Left ventricle myocardium inferior (tissue), 1 donor: Measurements from ENCODE around the gene PRICKLE2. TPM values are rescaled to one million over a fixed set of nuclear protein-coding genes. Genes with fewer than 3 reads are reported as not detected.

Experiments
- DNase-seq: peaks from one replicate; pipeline ENCODE4 v3.0.0-alpha.2; 2020
- H3K27ac ChIP-seq: fragments of 200-600 bp; replicated peaks from 2 replicates; pipeline ENCODE4 v1.8.0; 2021
- H3K27me3 ChIP-seq: fragments of 200-600 bp; 2 replicates; pipeline ENCODE4 v1.8.0; 2021; ENCODE audit warnings: low read depth
- H3K36me3 ChIP-seq: fragments of 200-600 bp; 2 replicates; pipeline ENCODE4 v1.8.0; 2021
- H3K4me1 ChIP-seq: fragments of 200-600 bp; 2 replicates; pipeline ENCODE4 v1.8.0; 2021
- H3K4me3 ChIP-seq: fragments of 200-600 bp; 2 replicates; pipeline ENCODE4 v1.8.0; 2021; ENCODE audit warnings: mild to moderate bottlenecking, moderate library complexity
- H3K9me3 ChIP-seq: fragments of 200-600 bp; replicated peaks from 2 replicates; pipeline ENCODE4 v1.8.0; 2021
- CTCF ChIP-seq: fragments of 200-600 bp; IDR thresholded peaks from 2 replicates; pipeline ENCODE4 v1.8.0; 2021; ENCODE audit warnings: antibody characterized with exemption, mild to moderate bottlenecking, borderline replicate concordance
- intact Hi-C: fragments of 100-400 bp; cut with micrococcal nuclease; formaldehyde crosslinking; loops from one replicate; pipeline ENCODE4 v1.11.0; 2022
- long read RNA-seq: library from polyadenylated mRNA; unstranded; transcript quantifications from one replicate; pipeline ENCODE4 v2.0.0, GENCODE V29; 2021
- total RNA-seq: library from RNA; stranded (reverse); fragmentation: NEBNext Ultra II Directional; extraction: Animal tissue kit (Norgen Biotek cat#: 25700); gene quantifications from one replicate; pipeline ENCODE4 v1.2.1, GENCODE V29; 2021
- donor health status: DM: no; HTN: yes; CAD: no; lungs with severe emphysema.

Gene PRICKLE2, protein sequence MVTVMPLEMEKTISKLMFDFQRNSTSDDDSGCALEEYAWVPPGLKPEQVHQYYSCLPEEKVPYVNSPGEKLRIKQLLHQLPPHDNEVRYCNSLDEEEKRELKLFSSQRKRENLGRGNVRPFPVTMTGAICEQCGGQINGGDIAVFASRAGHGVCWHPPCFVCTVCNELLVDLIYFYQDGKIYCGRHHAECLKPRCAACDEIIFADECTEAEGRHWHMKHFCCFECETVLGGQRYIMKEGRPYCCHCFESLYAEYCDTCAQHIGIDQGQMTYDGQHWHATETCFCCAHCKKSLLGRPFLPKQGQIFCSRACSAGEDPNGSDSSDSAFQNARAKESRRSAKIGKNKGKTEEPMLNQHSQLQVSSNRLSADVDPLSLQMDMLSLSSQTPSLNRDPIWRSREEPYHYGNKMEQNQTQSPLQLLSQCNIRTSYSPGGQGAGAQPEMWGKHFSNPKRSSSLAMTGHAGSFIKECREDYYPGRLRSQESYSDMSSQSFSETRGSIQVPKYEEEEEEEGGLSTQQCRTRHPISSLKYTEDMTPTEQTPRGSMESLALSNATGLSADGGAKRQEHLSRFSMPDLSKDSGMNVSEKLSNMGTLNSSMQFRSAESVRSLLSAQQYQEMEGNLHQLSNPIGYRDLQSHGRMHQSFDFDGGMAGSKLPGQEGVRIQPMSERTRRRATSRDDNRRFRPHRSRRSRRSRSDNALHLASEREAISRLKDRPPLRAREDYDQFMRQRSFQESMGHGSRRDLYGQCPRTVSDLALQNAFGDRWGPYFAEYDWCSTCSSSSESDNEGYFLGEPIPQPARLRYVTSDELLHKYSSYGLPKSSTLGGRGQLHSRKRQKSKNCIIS
- 8.7 TPM for total RNA-seq
- long read RNA-seq, full-length matches to known transcripts, result 3 of 4 reads
- long read RNA-seq, partial matches to known transcripts, result 1 of 4 reads
- long read RNA-seq, other reads (novel, unspliced or antisense), result 0 of 4 reads

- intact Hi-C loops, result no loop called here
- Histone ChIP-seq H3K4me3 (peak within 1 kb of the TSS; percentile 58), H3K36me3 (no peaks in the 10 kb centered on the region), H3K27me3 (no peaks in the 10 kb centered on the region), H3K4me1 (peaks cover 69% of the 10 kb centered on the region), H3K9me3 (no peaks in the 10 kb centered on the region), H3K27ac (peak within 1 kb of the TSS; percentile 72)
- peak; percentile 31 for TF ChIP-seq CTCF
- peak; percentile 74 for DNase-seq
These were observed at the start of gene PRICKLE2 for GRCh38 chr3:64224826-64225610. Gene PRICKLE2, minus strand, starts transcription at chr3:64225466. Its CDS starts 26,539 bp downstream, at chr3:64198927.

DNA sequence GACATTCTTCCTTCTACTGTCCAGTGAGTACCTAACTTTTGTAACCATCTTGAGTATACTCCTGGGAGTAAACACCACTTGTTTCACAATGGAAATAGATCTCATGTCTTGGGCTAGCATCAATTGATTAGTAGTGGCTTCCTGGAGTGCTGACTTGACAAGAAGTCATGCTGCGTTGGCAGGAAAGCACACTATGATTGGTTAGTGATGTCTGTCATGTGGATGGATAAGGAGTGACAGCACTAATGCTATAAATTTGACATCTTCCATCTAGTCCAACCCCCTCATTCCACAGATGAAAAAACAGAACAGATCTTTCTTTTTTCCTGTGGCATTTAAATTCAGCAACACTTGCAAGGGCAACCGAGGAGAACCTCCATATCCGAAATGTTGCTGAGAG is 47.6 kb upstream of the PRICKLE2 start:
- no peak overlapping the region for H3K27ac ChIP-seq
- intact Hi-C loops, result no loop called here

GRCh38 chr3:64272271-64272670 is 47.0 kb upstream of the PRICKLE2 start:
- Histone ChIP-seq H3K9me3 (peaks cover 8% of the 10 kb centered on the region), H3K4me3 (no peak overlapping the region), H3K27ac (no peak overlapping the region), H3K36me3 (no peaks in the 10 kb centered on the region), H3K27me3 (no peaks in the 10 kb centered on the region), H3K4me1 (peaks cover 16% of the 10 kb centered on the region)
- intact Hi-C loops, result no loop called here
- TF ChIP-seq CTCF, result no peak
- no peak for DNase-seq

More for the DNA sequence above, 47.6 kb upstream of the PRICKLE2 start:
- H3K4me3 ChIP-seq, result no peak overlapping the region
- peaks cover 8% of the 10 kb centered on the region for H3K9me3 ChIP-seq
- DNase-seq, result no peak
- H3K27me3 ChIP-seq, result no peaks in the 10 kb centered on the region
- peaks cover 11% of the 10 kb centered on the region for H3K4me1 ChIP-seq
- no peaks in the 10 kb centered on the region for H3K36me3 ChIP-seq
- TF ChIP-seq CTCF, result no peak

- no peaks in the 10 kb centered on the region for H3K36me3 ChIP-seq
- intact Hi-C loops, result no loop called here
- no peak for TF ChIP-seq CTCF
These were observed 46.4 kb upstream of the PRICKLE2 start for GRCh38 chr3:64271631-64272030.

GRCh38 chr3:64270866-64271260 is 45.6 kb upstream of the PRICKLE2 start:
- no peak for DNase-seq
- H3K27ac ChIP-seq, result no peak overlapping the region
- H3K4me3 ChIP-seq, result no peak overlapping the region
- H3K4me1 ChIP-seq, result peaks cover 30% of the 10 kb centered on the region
- no peaks in the 10 kb centered on the region for H3K27me3 ChIP-seq
- no peaks in the 10 kb centered on the region for H3K36me3 ChIP-seq
- TF ChIP-seq CTCF, result no peak
- intact Hi-C loops, result no loop called here
- peaks cover 8% of the 10 kb centered on the region for H3K9me3 ChIP-seq

More at GRCh38 chr3:64271631-64272030, 46.4 kb upstream of the PRICKLE2 start:
- Histone ChIP-seq H3K9me3 (peaks cover 8% of the 10 kb centered on the region), H3K27ac (no peak overlapping the region), H3K27me3 (no peaks in the 10 kb centered on the region), H3K4me3 (no peak overlapping the region), H3K4me1 (peaks cover 22% of the 10 kb centered on the region)
- no peak for DNase-seq
